GM21737 (cell line): Measurements from ENCODE around the gene ANAPC13.

Experiments used
- ATAC-seq: cut with Tn5 transposase; IDR thresholded peaks from one replicate; pipeline ENCODE4 v1.9.1; 2021; ENCODE audit warnings: mild to moderate bottlenecking, moderate library complexity; ENCODE audit not compliant: unreplicated experiment

The ANAPC13 gene

GRCh38 chr3:134485718-134486576, at the start of gene ANAPC13, which contains the start of gene CEP63:
TSS of gene ANAPC13 (minus strand) at chr3:134485985. CDS start at chr3:134482904, 3,081 bp downstream.
TSS of gene CEP63 (plus strand) at chr3:134486057. CDS start at chr3:134495321, 9,264 bp downstream.
- ATAC-seq: peak; percentile 77

GRCh38 chr3:134535186-134535970, 49.6 kb upstream of the ANAPC13 start:
- ATAC-seq: no peak

- no peak for ATAC-seq
Observed at GRCh38 chr3:134533493-134533892, 47.7 kb upstream of the ANAPC13 start.

GRCh38 chr3:134527538-134528186, 41.9 kb upstream of the ANAPC13 start:
- ATAC-seq: no peak

DNA sequence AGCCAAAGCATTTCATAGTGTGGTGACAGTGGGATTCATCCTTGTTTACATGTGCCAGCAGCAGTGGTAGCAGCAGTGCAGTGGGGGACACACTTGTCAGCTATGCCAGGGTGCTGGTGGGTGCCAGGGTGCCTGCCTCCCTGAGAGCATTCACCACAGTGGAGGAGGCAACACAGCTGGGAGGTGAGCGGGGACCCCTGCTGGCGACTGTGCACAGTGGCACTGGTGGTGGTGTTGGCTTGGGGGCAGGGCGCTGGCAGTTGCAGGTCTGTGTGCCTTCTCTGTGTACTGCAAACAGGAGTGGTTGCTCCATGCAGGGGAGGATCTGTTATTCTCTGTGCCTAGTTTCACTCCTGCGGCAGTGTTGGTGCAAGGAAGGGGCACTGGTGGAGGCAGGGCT, 41.3 kb upstream of the ANAPC13 start:
- no peak for ATAC-seq

DNA sequence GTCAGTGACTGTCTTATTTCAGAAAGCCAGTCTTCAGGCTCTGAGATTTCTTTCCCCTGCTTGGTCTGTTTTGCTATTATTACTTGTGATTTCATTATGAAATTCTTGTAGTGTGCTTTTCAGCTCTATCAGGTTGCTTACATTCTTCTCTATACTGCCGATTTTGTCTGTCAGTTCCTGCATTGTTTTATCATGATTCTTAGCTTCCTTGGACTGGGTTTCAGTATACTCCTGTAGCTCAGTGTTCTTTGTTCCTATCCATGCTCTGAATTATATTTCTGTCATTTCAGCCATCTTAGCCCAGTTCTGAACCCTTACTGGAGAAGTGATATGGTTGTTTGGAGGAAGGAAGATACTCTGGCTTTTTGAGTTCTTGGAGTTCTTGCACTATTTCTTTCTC, 40.5 kb upstream of the ANAPC13 start:
- ATAC-seq: no peak

GRCh38 chr3:134525293-134525692, 39.5 kb upstream of the ANAPC13 start:
- ATAC-seq: no peak

GRCh38 chr3:134522541-134522940, 36.8 kb upstream of the ANAPC13 start:
- no peak for ATAC-seq

DNA sequence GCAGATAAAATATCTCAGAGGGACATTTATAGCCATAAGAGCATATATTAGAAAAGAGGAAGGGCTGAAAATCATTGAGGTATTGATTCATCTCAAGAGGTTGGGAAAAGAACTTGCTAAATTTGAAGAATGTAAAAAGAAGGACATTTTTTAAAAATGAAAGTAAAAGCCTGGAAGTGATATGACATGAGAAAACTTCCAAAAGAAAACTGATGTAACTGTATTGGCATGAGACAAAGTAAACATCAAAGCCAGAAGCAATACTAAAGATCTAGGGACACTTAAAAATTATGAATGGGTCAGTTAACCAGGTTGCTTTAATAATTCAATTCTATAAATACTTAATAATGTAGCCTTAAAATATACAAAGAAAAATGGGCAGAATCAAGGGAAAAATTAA, 32.0 kb upstream of the ANAPC13 start:
- ATAC-seq: no peak

GRCh38 chr3:134516905-134517304, 31.1 kb upstream of the ANAPC13 start:
- ATAC-seq: no peak

DNA sequence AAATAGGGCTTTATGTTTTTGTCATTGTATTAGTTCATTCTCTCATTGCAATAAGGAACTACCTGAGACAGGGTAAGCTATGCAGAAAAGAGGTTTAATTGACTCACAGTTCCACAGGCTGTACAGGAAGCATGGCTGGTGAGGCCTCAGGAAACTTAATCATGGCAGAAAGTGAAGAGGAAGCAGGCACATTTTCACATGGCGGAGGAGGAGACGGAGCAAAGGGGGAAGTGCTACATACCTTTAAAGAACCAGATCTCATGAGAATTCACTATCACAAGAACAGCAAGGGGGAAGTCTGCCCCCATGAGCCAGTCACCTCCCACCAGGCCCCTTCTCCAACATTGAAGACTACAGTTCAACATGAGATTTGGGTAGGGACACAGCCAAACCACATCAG, 25.7 kb upstream of the ANAPC13 start:
- no peak for ATAC-seq

DNA sequence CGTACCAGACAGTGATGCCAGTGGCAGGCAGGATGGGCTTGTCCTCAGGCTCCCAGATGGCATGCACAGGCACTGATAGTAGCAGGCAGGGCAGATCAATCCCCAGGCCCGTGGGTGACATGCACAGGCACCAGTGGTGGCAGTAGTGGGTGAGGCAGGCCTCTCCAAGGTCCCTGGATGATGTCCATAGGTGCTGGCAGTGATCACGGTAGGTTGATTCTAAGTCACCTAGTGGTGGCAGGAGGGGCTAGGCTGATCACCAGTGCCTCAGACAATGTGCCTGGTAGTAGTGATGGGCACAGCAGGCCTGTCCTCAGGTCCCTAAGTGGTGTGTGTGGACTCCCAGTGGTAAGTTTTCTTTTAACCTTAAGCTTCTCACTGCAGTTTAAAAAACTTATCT, 19.7 kb upstream of the ANAPC13 start:
- ATAC-seq: no peak

GRCh38 chr3:134504132-134504531, 18.3 kb upstream of the ANAPC13 start:
- no peak for ATAC-seq

- ATAC-seq: no peak
Observed at GRCh38 chr3:134503266-134503665, 17.5 kb upstream of the ANAPC13 start.

DNA sequence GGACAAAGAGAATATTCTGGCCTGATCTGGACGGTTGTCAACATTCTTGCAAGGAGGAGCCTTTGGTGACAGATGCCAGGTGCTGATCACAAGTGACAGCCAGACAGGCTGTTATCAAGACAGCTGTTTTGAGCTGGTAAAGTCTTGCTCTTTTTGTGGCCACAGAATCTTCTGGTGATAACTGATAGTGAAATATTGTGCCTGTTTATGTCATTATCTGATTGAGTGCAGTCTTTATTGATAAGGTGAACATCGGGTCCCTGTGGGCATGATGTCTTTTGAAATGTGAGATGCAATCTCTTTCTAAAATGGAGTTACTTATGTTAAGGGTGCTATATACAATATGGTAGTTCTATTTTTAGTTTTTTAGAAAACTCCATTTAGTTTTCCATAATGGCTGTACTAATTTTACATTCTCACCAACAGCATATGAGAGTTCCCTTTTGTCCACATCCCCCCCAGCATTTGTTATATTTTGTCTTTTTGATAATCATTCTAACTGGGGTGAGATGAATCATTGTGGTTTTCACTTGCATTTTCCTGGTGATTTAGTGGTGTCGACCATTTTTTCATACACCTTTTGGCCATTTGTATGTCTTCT, 10.8 kb upstream of the ANAPC13 start:
- ATAC-seq: no peak

GRCh38 chr3:134495980-134496379, 10.2 kb upstream of the ANAPC13 start:
- no peak for ATAC-seq

GRCh38 chr3:134494495-134494894, 8.7 kb upstream of the ANAPC13 start:
- ATAC-seq: no peak

GRCh38 chr3:134487406-134487805, 1.6 kb upstream of the ANAPC13 start:
- ATAC-seq: no peak

DNA sequence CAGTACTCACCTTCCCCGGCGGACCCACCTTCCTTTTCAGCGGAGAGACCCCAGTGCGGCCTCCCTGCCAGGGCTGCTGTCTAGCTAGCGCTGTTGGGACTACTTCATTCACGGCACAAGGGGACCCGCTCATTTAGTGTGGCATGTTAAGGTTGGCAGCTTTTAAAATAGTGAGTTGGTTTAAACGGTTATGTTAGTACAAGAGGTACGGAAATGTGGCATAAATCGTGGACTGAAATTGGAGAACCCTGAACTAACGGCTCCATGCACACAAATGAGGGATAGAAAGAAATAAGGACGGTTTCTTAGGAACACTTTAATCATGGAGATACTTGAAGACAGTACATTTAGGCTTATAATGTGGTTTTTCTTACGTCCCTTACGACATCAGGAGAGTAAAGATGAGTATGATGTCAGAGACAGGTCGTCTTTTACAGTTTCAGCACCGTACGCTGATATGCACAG, 824 bp upstream of the ANAPC13 start:
- no peak for ATAC-seq

GRCh38 chr3:134485075-134485717, 589 bp downstream of the ANAPC13 start:
- peak; percentile 15 for ATAC-seq
